ENCODE measurements around the gene MAPKBP1. TPM values are rescaled to one million over a fixed set of nuclear protein-coding genes. Genes with fewer than 3 reads are reported as not detected.

MAPKBP1 gene
- total and polyA plus RNA-seq, 2 of the 13 experiments (the other 11 are each of a cell fraction or from before 2014, with no cell fraction given), result 3.0 to 7.3 TPM

- TF ChIP-seq NR3C1 (CRISPR knock-in tag; IDR thresholded peaks at IDR 0.05), result no peak
- TF ChIP-seq SRSF9 (IDR thresholded peaks at IDR 0.05; ENCODE audit: borderline replicate concordance, insufficient read depth, low read depth, low read length, poor library complexity, severe bottlenecking), result no peak
- no peak for TF ChIP-seq PLRG1 (conservative IDR thresholded peaks at IDR 0.05)
- no peak for TF ChIP-seq YEATS2 (CRISPR knock-in tag; IDR thresholded peaks at IDR 0.05; ENCODE audit: borderline replicate concordance)
Observed at GRCh38 chr15:41842229-41842628, 67.9 kb downstream of the MAPKBP1 start (continued).

- no peaks in the 10 kb centered on the region; a peak in 1 of 5 replicates for H3K27me3 ChIP-seq (ENCODE audit: control insufficient read depth in 1 of 2, insufficient read depth in 2 of 2, low read length in 2 of 2)
- no peak overlapping the region for H3K4me3 ChIP-seq (replicated peaks in 1 of 3; ENCODE audit: insufficient read depth in 1 of 3, low read depth in 2 of 3, low read length in 3 of 3)
- H3K36me3 ChIP-seq (replicated peaks in 1 of 2; ENCODE audit: control insufficient read depth in 1 of 2, insufficient read depth in 2 of 2, low read length in 2 of 2), result peaks cover 3 to 5% of the 10 kb centered on the region in 2 experiments; a peak in 3 of 5 replicates
- ChIA-PET CTCF (ENCODE audit: low intra/inter-chr PET ratio, low total read pairs) (no interaction called here), POLR2A (no interaction called here)
- intact Hi-C loops (cut with micrococcal nuclease; ENCODE audit: unreplicated experiment) (no loop called here), in situ Hi-C loops (cut with HindIII; ENCODE audit: extremely low pct_ligation_motif_present, low pct_unique_long_range_greater_than_20kb) (no loop called here)
- H3K79me2 ChIP-seq (ENCODE audit: insufficient read depth, low read length), result no peaks in the 10 kb centered on the region
- no peak for DNase-seq (ENCODE audit: low spot score)
- no TSS peak for BruUV-seq (replicated peaks)
- no peak for FAIRE-seq
- H4K20me1 ChIP-seq (ENCODE audit: insufficient read depth, low read length), result no peaks in the 10 kb centered on the region
- no peak for ATAC-seq
- 100% methylated on average over 4 of the region's 10 CpGs for WGBS (ENCODE audit: low lambda C conversion rate)
- H3K4me2 ChIP-seq (ENCODE audit: low read depth, low read length), result no peak overlapping the region
- TF ChIP-seq ZNF354B (CRISPR knock-in tag; IDR thresholded peaks at IDR 0.05) (no peak), RXRB (CRISPR knock-in tag; IDR thresholded peaks at IDR 0.05; ENCODE audit: borderline replicate concordance) (no peak), IRX3 (CRISPR knock-in tag; IDR thresholded peaks at IDR 0.05; ENCODE audit: borderline replicate concordance, low read depth) (no peak), ZMYM2 (CRISPR knock-in tag; IDR thresholded peaks at IDR 0.05) (no peak), MYNN (CRISPR knock-in tag; IDR thresholded peaks at IDR 0.05; ENCODE audit: low read depth) (no peak), ZNF570 (CRISPR knock-in tag; IDR thresholded peaks at IDR 0.05; ENCODE audit: borderline replicate concordance) (no peak), ZNF629 (CRISPR knock-in tag; conservative IDR thresholded peaks at IDR 0.05) (no peak)
- no peak overlapping the region for H3K27ac ChIP-seq (ENCODE audit: extremely low read length, insufficient read depth, low read length)
- H3K9ac ChIP-seq (ENCODE audit: insufficient read depth, low read depth, low read length), result no peak overlapping the region
- H3K9me3 ChIP-seq (ENCODE audit: low read length), result no peaks in the 10 kb centered on the region
- H3K4me1 ChIP-seq (ENCODE audit: insufficient read depth, low read length), result no peaks in the 10 kb centered on the region
- H2AFZ ChIP-seq (ENCODE audit: low read length), result no peak overlapping the region
Observed at GRCh38 chr15:41843571-41843970, 69.3 kb downstream of the MAPKBP1 start.
